ENCODE measurements around the gene PSMC6. TPM values are rescaled to one million over a fixed set of nuclear protein-coding genes. Genes with fewer than 3 reads are reported as not detected.

PSMC6 gene
- total and polyA plus RNA-seq, 7 donors: 80.6 to 292 (median 144) TPM

DNA sequence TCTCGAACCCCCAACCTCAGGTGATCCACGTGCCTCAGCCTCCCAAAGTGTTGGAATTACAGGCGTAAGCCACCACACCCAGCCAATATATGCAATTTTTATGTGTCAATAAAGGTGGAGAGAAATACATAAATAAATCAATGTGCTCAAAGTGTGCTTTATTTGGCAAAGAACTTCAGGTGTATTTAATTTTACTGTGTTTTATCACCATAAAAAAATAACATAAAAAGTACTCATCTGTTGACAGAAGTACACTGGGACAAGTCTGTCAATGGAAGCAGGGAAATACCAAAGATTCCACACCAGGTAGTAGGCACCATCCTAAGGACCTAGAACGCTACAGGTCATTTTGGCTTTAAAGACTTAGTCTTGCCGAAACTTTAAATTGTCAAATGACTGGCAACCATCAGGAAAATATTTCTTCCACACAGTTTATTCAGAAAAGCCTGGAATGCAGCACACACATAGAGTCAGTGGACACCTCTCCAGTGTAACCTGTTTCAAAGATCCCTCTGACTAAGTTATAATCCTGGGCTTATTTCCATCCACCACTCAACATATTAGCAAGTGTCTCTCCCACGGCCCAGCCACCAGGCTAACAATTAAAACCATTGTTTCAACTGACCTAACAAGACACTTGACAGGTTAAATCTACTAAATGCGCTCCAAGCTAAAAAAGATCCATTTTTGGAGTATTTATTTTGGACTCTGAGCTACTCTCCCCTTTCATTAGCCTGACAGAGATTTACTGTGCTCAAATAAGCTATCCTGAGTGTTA is 15.8 kb upstream of the PSMC6 start:
- ATAC-seq (no peak), DNase-seq (no peak)
- 83 to 88% (median 86%) methylated on average over 7 of the region's 7 CpGs for WGBS, 3 donors
- intact Hi-C loops (cut with DNase I): no loop called here
- H3K4me3 ChIP-seq: no peak overlapping the region
- H3K9me3 ChIP-seq: no peaks in the 10 kb centered on the region
- H3K27me3 ChIP-seq (ENCODE audit: insufficient read depth in 3 of 3, low read length in 2 of 3): no peaks in the 10 kb centered on the region
- H3K36me3 ChIP-seq (ENCODE audit: insufficient read depth in 1 of 2, low read depth in 1 of 2): no peaks in the 10 kb centered on the region
- no peak overlapping the region for H3K27ac ChIP-seq
- H3K4me1 ChIP-seq: peaks cover 15% of the 10 kb centered on the region
- TF ChIP-seq CTCF (IDR thresholded peaks at IDR 0.05): no peak

DNA sequence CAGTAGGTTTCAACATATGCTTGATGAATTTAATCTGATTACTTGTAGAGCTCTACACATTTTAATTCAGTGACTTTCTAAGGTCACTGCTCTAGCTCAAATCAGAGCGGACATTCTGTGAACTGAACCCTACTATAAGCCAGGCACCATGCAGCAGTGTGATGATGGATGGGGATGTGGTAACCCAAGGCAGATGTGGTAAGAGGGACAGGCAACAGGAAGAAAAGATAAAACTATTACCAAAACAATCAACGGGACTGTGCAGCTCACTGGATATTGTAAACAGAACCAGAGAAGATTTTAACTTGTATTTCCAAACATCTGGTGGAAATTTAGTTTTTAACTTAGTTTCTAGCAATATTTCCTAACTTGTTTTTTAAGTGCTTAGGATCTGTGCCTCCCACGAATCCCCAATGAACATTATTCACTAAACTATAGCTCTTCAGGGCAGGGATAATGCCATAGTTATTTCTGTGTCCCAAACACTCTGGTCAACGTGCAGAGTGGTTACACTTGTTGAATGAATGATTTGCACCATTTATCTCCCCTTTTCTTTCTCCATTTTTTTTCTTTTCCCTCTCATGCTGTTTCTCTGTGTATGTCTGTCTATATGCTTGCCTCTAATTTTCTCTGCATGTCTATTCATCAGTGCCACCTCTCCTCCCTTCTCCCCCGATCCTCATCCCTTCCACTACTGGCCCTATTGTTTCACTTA is 14.6 kb upstream of the PSMC6 start:
- H3K36me3 ChIP-seq (ENCODE audit: insufficient read depth in 1 of 2, low read depth in 1 of 2): no peaks in the 10 kb centered on the region
- no peak overlapping the region for H3K27ac ChIP-seq
- WGBS, 3 donors: 72 to 82% (median 76%) methylated on average over 5 of the region's 5 CpGs
- H3K27me3 ChIP-seq (ENCODE audit: insufficient read depth in 3 of 3, low read length in 2 of 3): no peaks in the 10 kb centered on the region
- TF ChIP-seq CTCF (IDR thresholded peaks at IDR 0.05): no peak
- intact Hi-C loops (cut with DNase I): no loop called here
- H3K4me1 ChIP-seq: peaks cover 17% of the 10 kb centered on the region
- no peak for ATAC-seq
- DNase-seq: no peak
- H3K9me3 ChIP-seq: no peaks in the 10 kb centered on the region
- H3K4me3 ChIP-seq: no peak overlapping the region

DNA sequence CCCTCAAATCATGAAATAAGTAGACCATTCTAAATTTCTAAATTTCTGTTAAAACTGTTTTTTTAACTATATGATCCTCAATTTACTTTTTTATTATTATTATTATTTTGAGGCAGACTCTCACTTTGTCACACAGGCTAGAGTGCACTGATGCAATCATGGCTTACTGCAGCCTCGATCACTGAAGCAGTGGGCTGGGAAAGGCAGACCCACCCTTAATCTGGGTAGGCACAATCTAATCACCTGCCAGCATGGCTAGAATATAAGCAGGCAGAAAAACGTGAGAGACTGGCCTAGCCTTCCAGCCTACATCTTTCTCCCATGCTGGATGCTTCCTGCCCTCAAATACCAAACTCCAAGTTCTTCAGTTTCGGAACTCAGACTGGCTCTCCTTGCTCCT is 14.0 kb upstream of the PSMC6 start:
- Histone ChIP-seq H3K4me3 (no peak overlapping the region), H3K27ac (no peak overlapping the region), H3K9me3 (no peaks in the 10 kb centered on the region), H3K27me3 (ENCODE audit: insufficient read depth in 3 of 3, low read length in 2 of 3) (no peaks in the 10 kb centered on the region), H3K4me1 (peaks cover 17% of the 10 kb centered on the region), H3K36me3 (ENCODE audit: insufficient read depth in 1 of 2, low read depth in 1 of 2) (no peaks in the 10 kb centered on the region)
- no peak for TF ChIP-seq CTCF (IDR thresholded peaks at IDR 0.05)
- DNase-seq (no peak), ATAC-seq (no peak)
- intact Hi-C loops (cut with DNase I): no loop called here
- WGBS, 3 donors: 75 to 84% (median 77%) methylated on average over 3 of the region's 3 CpGs

GRCh38 chr14:52693532-52693931 is 13.5 kb upstream of the PSMC6 start:
- DNase-seq (no peak), ATAC-seq (no peak)
- H3K4me1 ChIP-seq: peaks cover 17% of the 10 kb centered on the region
- TF ChIP-seq CTCF (IDR thresholded peaks at IDR 0.05): no peak
- no peak overlapping the region for H3K4me3 ChIP-seq
- WGBS, 3 donors: 95 to 97% (median 96%) methylated on average over 7 of the region's 7 CpGs
- no peak overlapping the region for H3K27ac ChIP-seq
- no peaks in the 10 kb centered on the region for H3K9me3 ChIP-seq
- intact Hi-C loops (cut with DNase I): no loop called here
- H3K36me3 ChIP-seq (ENCODE audit: insufficient read depth in 1 of 2, low read depth in 1 of 2): no peaks in the 10 kb centered on the region
- no peaks in the 10 kb centered on the region for H3K27me3 ChIP-seq (ENCODE audit: insufficient read depth in 3 of 3, low read length in 2 of 3)

Data from psoas muscle (tissue), 8 donors.